HG03103 (cell line): Measurements from ENCODE around the gene RDH5.
"Not testable (repeated sequence)": the region's sequence is repeated elsewhere in the genome, so short reads cannot be mapped to it uniquely, and the experiment has no call there.

Experiments used
- ATAC-seq: cut with Tn5 transposase; IDR thresholded peaks from one replicate; pipeline ENCODE4 v1.9.1; 2021; ENCODE audit warnings: low read depth; ENCODE audit not compliant: unreplicated experiment

Gene RDH5

DNA sequence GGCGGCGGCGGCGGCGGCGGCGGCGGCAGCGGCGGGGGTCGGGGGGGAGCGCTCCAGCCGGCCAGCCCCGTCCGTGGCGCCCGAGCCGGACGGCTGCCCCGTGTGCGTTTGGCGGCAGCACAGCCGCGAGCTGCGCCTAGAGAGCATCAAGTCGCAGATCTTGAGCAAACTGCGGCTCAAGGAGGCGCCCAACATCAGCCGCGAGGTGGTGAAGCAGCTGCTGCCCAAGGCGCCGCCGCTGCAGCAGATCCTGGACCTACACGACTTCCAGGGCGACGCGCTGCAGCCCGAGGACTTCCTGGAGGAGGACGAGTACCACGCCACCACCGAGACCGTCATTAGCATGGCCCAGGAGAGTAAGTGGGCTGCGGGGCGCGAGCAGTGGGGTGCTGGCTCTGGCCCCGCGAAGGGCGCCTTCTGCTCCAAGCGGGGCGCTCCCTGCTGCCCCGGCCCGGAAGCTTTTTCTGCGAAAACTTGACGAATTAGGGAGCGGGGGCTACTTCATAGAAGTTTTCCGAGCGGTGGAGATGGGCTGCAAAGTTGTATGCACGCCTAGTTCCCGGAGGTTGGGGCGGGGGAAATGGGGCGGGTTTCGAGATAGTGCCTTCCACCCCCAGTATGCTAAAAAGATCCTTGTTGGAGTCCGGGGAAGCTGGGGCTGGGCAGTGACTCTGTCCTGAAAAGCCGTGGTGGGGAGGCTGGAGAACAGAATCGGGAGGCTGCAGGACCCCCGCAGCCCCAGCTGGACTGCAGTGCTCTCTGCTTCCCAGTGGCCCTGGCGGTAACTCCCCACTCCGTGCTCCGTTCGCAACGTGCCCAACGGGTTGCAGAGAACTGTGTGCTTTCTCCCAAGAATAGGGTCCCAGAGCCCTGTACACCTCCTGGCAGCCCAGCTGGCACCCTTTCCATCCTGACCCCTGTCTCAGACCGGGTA lies 23.5 kb downstream of the RDH5 start:
- peak; percentile 23 for ATAC-seq

DNA sequence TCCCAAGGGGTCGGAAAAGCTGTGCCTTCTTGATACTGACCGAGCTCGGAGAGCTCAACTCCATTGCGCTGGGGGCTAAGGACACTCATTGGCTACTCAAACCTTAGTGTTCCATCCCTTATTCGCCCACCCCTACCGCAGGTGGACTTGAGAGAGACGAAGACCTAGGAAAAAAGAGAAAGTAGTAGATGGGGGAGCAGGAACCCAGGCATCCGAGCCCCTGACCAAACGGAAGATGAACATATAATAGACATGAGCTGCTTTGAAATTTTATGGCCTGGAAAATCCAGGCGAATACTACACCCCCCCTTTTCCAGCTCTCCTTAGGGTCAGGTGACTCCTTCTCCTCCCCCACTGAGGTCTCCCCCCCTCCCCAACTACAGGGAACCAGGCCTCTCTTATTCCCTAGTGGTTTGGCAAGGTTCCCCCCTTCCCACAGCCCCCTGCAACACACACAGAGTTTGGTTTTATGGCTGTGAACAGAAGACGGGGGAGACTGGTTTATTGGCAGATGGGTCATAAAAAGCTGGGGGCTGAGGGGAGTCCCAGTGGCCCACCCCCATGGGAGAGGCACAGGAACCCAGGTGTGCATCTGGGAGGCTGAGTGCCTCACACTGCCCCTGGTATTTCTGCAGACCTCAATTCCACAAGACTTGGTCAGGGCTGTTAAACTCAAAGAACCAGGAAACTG lies 24.3 kb downstream of the RDH5 start:
- no peak for ATAC-seq

DNA sequence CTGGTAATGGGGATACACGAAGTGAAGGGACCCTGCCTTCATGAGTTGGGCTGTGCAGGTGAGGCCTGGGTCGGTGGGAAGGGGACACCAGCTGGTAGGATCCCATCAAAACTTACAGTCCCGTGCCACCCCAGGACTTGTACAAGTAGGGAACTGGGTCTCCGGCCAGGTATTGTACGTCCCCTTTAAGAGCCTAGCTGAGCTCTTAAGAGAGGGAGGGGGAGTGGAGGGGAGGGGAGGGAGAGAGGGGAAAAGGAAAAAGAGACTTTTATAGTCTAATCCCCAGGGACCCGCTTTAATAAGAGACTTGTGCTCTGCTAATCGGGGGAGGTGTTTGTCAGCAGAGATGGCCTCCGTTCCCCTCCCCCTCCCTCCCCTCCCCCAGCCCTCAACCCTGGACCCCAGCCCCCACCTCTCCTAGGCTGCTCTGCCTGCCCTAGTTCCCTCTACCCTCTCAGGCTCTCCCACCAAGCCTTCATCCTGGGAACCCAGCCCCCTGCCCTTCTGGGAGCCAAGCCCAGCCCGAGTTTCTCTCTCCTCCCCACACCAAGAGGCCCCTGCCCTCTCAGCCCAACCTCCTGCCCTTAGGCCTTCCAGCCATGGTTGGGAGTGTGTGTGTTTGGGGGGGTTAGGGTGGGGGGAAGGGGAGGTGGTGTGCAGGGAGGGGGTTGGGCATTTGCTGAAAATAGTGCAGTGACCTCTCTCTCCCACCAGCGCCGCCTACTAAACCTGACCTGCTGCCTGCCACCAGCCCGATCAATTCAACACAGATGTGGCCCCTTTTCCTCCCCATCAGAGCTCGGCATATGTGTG lies 25.4 kb downstream of the RDH5 start:
- ATAC-seq = no peak

DNA sequence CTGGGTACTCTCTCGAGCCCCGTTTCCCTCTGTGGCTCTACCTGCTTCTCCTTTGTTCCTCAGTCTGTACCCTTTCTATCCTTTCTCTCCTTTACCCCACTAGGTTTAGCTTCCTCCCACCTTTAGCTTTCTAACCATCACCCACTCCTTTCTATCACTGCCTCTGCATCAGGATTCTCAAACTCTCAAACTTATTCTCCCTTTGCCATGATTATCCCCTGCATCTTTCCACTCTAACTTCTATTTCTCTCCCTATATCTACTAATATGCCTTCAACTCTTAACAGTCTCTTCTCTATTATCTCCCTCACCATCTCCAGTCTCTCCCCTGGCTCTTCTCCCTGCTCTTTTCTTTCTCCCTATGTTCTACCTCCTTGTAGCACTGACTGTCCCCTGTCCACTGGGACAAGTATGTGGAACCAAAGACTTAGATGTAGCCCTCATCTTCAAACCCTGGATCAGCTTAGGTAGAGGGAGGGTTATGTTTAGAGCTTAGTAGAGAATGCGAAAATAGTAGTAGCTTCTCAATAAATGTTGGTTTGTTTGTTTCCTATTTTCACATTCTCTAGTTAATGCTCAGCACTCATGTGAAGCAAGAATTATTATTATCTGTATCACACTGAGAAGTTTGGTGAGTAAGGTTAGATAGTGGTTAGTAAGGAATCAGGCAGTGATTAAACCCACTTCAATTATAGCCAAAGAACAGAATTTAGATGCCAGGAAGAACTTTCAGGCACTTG lies 26.1 kb downstream of the RDH5 start:
- ATAC-seq = no peak

DNA sequence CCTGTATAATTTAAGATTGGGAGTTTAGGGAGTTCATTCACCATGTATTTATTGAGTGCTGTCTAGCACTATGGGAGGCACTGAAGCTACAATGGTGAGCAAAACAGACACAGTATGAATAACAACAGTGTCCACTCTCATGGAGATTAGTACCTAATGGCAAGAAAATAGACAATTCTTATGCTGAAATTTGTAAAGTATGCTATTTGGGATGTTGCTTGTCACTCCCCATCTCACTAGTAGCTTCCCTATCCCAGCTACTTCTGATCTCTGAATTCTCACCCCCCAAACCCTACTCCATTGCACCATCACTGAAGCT lies 26.7 kb downstream of the RDH5 start:
- no peak for ATAC-seq

DNA sequence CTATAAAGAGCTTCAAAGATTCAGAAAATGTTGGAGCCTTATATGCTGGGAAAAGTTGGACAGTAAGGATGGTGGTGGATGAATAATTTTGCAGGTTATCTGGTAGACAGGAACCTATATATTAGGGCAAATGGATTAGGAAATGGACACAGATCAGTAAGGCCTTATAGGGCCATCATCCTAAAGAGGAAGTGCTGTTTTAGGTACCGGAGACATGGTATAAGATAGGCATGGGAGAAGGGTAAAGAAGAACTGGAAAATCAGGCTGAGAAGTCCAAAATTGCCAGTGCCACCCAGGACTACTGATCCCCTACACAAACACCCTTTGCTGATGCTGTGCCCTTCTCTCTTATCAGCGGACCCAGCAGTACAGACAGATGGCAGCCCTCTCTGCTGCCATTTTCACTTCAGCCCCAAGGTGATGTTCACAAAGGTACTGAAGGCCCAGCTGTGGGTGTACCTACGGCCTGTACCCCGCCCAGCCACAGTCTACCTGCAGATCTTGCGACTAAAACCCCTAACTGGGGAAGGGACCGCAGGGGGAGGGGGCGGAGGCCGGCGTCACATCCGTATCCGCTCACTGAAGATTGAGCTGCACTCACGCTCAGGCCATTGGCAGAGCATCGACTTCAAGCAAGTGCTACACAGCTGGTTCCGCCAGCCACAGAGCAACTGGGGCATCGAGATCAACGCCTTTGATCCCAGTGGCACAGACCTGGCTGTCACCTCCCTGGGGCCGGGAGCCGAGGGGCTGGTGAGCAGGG lies 28.2 kb downstream of the RDH5 start:
- ATAC-seq = no peak

DNA sequence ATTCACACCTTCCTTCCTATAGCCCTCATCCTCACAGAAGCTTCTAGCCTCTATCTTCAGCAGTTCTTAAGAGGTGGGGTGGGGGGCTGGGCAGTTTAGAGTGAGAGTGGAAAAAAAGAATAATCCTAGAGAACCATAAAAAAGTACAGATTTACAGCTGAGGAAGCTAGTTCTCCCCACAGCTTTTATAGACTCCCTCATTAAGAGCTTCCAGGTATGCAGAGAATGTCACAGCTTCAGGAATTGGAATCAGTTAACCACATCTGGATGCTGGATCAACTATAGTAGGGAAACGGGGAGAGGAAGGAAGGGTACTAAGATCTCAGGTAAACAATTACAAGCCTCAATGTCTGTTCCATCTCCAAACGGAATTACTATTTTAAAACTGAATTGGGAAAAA lies 35.1 kb downstream of the RDH5 start:
- ATAC-seq = no peak

DNA sequence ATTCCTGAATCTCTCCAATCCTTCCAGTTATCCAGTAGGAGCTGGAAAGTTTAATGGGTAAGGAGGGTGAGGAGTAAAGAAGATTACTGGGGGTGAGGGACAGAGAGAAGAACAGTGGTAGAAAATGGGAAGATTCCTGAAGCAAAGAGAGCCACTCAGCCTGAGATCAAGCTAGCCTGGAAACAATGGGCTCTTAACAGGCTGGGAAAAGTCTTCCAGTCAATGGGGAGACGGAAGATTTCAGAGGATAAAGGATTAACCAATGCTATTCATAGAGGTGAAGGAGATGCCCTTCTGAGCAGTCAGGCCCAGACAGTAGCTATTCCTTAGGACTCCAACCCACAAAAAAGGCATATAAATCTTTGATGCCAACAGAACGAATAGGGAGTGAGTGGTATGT lies 37.5 kb downstream of the RDH5 start:
- ATAC-seq = no peak

DNA sequence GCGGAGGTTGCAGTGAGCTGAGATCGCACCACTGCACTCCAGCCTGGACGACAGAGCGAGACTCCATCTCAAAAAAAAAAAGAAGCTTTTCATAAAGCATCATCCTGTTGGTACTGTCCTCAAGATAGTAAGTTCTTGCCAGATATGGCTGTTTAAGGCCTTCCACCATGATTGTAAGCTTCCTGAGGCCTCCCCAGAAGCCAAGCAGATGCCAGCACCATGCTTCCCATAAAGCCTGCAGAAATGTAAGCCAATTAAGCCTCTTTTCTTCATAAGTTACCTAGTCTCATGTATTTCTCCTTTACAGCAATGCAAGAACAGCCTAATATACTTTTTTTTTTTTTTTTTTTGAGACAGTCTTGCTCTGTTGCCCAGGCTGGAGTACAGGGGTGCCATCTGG lies 38.4 kb downstream of the RDH5 start:
- ATAC-seq = not testable (repeated sequence)

DNA sequence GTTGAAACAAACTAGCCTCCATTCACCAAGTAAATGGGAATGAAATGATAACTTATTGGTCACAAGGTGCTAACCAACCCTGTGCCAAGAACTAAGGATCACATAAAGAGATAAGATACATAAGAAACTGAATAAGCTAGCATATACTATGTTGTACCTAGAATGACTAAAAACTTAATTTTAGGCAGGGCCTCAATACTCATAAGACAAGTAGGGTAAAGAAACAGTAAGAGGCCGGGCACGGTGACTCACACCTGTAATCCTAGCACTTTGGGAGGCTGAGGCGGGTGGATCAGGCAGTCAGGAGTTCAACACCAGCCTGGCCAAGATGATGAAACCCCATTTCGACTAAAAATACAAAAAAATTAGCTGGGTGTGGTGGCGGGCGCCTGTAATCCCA lies 40.5 kb downstream of the RDH5 start:
- no peak for ATAC-seq

DNA sequence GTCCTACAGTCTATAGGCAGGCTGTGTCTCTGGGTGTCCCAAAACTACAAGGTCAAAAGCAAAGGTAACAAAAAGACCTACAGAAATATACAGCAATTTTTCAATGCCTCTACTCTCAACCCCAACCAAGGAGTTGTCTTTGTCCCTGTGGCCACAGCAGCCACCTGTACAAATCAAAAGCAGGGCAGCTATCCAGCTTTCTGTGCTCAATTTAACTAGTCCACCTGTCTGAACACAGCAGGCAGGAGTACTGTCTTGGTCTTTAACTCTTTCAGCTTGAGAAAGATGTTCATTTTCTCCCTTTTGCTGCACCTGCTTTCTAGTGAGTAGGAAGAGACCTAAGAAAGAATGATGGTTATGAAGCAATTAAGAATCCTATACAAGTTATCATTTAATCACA lies 42.5 kb downstream of the RDH5 start:
- ATAC-seq = no peak

DNA sequence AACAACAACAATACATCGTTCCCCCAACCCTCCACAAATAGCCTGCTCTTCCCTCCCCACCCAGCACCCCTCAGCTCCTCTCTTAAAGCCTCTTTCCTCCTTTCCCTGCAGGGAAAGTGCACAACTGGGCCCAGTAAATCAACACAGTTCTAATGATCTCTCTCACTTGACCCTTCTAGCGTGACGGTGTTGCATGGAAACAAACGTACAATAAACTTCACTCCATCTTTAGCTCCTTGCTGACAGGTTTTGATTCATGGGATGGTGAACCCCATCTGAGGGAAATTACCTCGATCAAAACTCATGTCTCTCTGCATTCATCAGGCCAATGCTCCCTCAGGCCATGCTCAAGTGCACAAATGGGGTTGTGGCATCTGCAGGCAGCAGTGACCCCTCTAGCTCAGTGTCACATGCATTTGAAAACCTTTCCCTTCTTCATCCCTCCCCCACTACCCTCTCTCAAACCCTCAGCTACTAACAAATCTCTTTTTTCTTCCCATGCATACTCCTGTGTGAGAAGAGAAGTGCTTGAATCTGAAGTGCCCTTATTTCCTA lies 45.6 kb downstream of the RDH5 start:
- ATAC-seq = no peak

DNA sequence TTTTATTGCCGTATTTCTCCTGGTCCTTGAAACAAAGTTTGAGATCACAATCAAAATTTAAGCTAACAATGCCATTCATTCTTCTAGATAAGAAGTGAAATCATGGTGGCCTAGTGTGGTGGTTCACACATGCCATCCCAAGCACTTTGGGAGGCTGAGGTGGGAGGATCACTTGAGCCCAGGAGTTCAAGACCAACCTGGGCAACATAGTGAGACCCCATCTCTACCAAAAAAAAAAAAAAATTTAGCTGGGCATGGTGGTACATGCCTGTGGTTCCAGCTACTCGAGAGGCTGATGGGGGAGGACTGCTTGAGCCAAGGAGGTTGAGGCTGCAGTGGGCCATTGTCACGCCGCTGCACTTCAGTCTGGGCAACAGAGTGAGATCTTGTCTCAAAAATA lies 47.0 kb downstream of the RDH5 start:
- ATAC-seq = no peak

DNA sequence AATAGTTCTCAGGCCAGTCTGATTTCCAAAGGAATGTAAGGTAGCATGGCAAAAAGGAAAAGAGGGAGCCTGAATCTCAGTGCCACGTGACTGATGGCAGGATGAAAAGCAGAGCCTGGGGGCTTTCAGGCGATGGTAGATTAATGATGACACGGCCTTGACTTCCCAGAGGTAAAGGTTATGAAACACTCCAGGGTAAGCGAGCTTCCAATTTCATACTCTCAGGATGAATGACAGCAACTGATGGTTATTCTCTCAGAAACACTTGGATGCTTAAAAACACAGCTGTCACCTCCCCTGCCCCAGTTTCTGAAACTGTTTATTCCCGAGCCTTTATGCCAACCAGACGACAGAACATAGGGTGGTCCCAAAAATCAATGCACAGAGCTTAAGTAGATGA lies 51.5 kb downstream of the RDH5 start:
- ATAC-seq = no peak
